ENCODE data around the gene ATXN7. TPM values are rescaled to one million over a fixed set of nuclear protein-coding genes. Genes with fewer than 3 reads are reported as not detected.

ATXN7 gene
- total RNA-seq, 4 donors from 2014 or later: 48.5 to 80.3 (median 75.2) TPM

Small RNA genes lying within 50 kb of the gene (small RNA-seq; reads per million reads assigned to genes)
- 0 reads per million in 2 donors for gene SCAANT1

Other genes starting within 250 kb of the ATXN7 start
- not detected for gene SNTN, start 211.2 kb upstream of the ATXN7 start, total RNA-seq
- not detected for gene C3orf49, start 44.6 kb upstream of the ATXN7 start, total RNA-seq
- gene THOC7, start 62 bp upstream of the ATXN7 start, total RNA-seq: 10 to 100 TPM; 19.4 to 64.4 (median 36.5) TPM
- gene SCAANT1, start 48.5 kb downstream of the ATXN7 start, total RNA-seq: not detected
- gene PSMD6, start 159.6 kb downstream of the ATXN7 start, total RNA-seq: 10 to 100 TPM; 37.3 to 48.7 (median 38.2) TPM

All from Peyer's patch (tissue), 4 donors.